ENCODE data around the gene ALOX15B.
A peak's percentile ranks its signal among the peaks of the same experiment; 100 is the strongest.
"Not testable (repeated sequence)": the region's sequence is repeated elsewhere in the genome, so short reads cannot be mapped to it uniquely, and the experiment has no call there.

Gene ALOX15B

DNA sequence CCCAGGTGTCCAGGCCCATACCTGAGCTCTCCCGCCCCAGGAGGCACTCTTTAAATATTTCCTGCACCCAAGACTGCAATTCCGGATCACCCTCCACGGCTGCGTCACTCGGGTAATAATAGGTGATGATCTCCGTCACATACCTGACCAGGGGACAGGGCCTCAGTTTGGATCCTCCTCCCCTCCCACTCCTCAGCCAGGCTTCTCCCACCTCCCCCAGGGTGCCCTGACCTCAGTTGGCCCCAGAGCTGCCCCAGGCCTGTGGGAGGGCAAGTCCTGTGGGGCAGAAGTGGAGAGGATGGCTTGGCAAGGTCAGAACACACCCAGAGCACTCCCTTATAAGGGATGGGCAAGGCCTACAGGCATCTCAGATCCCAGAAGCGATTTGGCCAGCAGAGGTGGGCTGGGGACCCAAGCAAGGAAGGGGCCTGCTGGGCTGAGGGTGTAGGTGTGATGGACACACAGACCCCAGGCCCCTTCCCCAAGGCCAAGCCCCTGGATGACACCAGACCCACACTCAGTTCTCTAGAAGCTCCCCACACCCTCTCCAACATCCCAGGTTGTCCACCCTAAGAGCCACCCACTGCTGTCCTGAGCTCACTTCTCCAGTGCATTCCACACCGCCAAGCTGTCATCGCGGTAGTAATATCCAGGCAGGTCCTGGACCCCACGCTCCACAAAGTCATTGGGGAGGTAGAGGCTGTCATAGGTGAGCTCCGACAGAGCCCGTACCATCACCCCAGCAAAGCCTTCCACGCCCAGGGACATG, 36.9 kb downstream of the ALOX15B start:
- Histone ChIP-seq H3K4me2 (ENCODE audit: low read length) (no peak overlapping the region), H2AFZ (ENCODE audit: low read depth, low read length) (no peak overlapping the region), H3K4me1 (ENCODE audit: low read length) (peaks cover 13% of the 10 kb centered on the region), H3K27me3 (ENCODE audit: low read depth, low read length) (peaks cover 12% of the 10 kb centered on the region), H4K20me1 (ENCODE audit: insufficient read depth, low read length) (no peaks in the 10 kb centered on the region), H3K79me2 (ENCODE audit: low read length) (no peaks in the 10 kb centered on the region), H3K9me3 (ENCODE audit: insufficient read depth, low read length) (no peaks in the 10 kb centered on the region), H3K4me3 (ENCODE audit: low read length) (no peak overlapping the region), H3K9ac (ENCODE audit: low read length) (no peak overlapping the region), H3K27ac (ENCODE audit: low read length) (no peak overlapping the region), H3K36me3 (replicated peaks; ENCODE audit: low read depth, low read length) (no peaks in the 10 kb centered on the region)
- TF ChIP-seq EZH2phosphoT487 (IDR thresholded peaks at IDR 0.05; ENCODE audit: low read depth), result no peak
- TF ChIP-seq, protein P1, sequence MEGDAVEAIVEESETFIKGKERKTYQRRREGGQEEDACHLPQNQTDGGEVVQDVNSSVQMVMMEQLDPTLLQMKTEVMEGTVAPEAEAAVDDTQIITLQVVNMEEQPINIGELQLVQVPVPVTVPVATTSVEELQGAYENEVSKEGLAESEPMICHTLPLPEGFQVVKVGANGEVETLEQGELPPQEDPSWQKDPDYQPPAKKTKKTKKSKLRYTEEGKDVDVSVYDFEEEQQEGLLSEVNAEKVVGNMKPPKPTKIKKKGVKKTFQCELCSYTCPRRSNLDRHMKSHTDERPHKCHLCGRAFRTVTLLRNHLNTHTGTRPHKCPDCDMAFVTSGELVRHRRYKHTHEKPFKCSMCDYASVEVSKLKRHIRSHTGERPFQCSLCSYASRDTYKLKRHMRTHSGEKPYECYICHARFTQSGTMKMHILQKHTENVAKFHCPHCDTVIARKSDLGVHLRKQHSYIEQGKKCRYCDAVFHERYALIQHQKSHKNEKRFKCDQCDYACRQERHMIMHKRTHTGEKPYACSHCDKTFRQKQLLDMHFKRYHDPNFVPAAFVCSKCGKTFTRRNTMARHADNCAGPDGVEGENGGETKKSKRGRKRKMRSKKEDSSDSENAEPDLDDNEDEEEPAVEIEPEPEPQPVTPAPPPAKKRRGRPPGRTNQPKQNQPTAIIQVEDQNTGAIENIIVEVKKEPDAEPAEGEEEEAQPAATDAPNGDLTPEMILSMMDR (IDR thresholded peaks at IDR 0.05; ENCODE audit: low read depth, low read length), result no peak

DNA sequence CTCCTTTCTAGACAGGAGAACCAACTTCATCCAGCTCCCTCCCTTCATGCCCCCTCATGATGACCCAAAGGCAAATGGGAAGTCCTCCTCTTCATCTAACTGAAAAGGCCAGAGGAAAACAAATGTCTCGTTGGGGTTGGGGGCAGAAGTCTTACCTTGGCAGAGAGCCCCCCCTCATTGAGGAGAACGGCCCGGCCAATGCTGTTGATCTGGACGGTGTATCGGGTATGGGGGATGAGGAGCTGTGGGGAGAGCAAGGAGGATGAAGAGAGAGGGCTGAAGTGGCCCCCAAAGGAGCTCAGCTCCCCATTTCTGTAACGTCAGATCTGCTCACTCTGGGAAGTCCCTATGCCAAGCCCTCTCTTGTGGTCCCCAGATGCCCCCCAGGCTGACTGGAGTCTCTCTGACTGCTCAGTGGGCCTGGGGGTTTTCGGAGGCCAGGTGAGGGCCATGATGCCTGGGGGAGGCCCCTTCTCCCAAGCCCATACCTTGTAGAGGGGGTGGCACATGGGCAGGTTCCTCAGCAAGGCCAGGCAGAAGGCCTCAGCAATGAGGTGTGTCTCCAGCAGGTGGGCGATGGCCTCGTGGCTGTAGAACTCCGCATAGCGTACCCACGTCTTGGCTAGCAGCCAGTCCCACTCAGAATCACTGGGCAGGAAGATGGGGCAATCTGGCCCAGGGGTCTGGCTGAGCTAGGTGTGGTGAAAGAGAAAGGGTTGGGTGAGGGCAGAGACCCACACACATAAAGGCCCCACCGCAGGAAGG, 37.8 kb downstream of the ALOX15B start:
- TF ChIP-seq EZH2phosphoT487 (IDR thresholded peaks at IDR 0.05; ENCODE audit: low read depth), result no peak
- TF ChIP-seq, protein P1 (IDR thresholded peaks at IDR 0.05; ENCODE audit: low read depth, low read length), result no peak
- no peaks in the 10 kb centered on the region for H3K9me3 ChIP-seq (ENCODE audit: insufficient read depth, low read length)
- H3K4me1 ChIP-seq (ENCODE audit: low read length), result peaks cover 13% of the 10 kb centered on the region
- H4K20me1 ChIP-seq (ENCODE audit: insufficient read depth, low read length), result no peaks in the 10 kb centered on the region
- H3K4me2 ChIP-seq (ENCODE audit: low read length), result no peak overlapping the region
- no peak overlapping the region for H3K9ac ChIP-seq (ENCODE audit: low read length)
- no peak overlapping the region for H3K4me3 ChIP-seq (ENCODE audit: low read length)
- peaks cover 12% of the 10 kb centered on the region for H3K27me3 ChIP-seq (ENCODE audit: low read depth, low read length)
- H3K79me2 ChIP-seq (ENCODE audit: low read length), result no peaks in the 10 kb centered on the region
- H3K27ac ChIP-seq (ENCODE audit: low read length), result no peak overlapping the region
- H2AFZ ChIP-seq (ENCODE audit: low read depth, low read length), result no peak overlapping the region
- no peaks in the 10 kb centered on the region for H3K36me3 ChIP-seq (replicated peaks; ENCODE audit: low read depth, low read length)

DNA sequence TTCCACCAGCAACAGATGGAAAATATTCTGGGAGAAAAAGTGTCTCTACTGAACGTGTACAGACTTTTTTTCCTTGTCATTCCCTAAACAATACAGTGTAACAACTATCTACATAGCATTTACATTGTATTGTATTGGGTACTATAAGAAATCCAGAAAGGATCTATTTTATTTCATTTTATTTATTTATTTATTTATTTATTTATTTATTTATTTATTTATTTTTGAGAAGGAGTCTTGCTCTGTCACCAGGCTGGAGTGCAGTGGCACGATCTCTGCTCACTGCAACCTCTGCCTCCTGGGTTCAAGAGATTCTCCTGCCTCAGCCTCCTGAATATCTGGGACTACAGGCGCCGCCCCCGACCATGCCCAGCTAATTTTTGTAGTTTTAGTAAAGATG, 39.1 kb downstream of the ALOX15B start:
- H3K79me2 ChIP-seq (ENCODE audit: low read length); H3K9me3 ChIP-seq (ENCODE audit: insufficient read depth, low read length): not testable (repeated sequence)

DNA sequence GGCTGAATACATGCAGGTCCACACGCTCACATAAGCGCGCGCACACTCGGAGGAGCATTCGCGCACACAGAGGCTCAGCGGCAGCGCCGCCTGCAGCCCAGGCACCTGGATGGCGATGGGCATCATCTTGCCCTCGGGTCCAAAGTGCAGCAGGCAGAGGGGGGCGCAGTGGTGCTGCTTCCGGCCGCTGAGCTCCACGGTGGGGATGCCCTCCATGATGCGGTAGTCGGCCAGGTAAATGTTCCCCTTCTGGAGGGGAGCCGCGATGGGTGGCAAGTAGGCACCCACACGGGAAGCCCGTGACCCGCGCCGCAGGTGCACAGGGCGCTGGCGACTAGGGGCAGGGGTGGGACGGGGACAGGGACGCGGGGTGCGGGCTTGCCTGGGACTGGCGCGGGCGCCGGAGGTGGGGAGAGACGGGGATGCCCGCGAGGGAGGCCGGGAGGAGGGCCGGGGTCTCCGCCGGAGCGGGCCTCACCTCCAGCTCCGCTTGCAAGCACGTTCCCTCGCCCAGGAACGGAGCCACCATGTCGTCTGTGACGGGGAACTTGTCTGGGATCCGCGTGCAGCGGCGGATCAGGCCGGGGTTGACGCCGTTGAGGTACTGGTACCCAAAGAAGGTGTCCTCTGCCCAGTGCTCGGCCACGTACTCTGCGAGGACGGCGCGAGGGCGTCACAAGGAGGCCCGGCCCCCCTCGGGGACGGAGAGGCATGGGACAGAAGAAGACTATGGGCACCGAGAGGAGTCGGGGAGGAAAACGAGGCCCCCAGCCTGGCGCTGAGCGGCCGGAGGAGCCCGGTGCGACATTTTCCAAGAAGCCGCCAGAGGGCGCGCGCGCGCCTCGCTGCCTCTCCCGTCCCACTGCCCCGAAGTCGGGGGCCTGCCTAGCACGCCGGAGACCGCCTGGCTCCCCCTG, 40.7 kb downstream of the ALOX15B start:
- Histone ChIP-seq H2AFZ (ENCODE audit: low read depth, low read length) (peak overlapping the region; percentile 85), H3K4me3 (ENCODE audit: low read length) (peak overlapping the region; percentile 73)

More for the DNA sequence above, 39.1 kb downstream of the ALOX15B start:
- not testable (repeated sequence) for H3K4me2 ChIP-seq (ENCODE audit: low read length); H3K27ac ChIP-seq (ENCODE audit: low read length); H3K36me3 ChIP-seq (replicated peaks; ENCODE audit: low read depth, low read length); H3K9ac ChIP-seq (ENCODE audit: low read length); H4K20me1 ChIP-seq (ENCODE audit: insufficient read depth, low read length); H3K4me3 ChIP-seq (ENCODE audit: low read length); H2AFZ ChIP-seq (ENCODE audit: low read depth, low read length)
- H3K27me3 ChIP-seq (ENCODE audit: low read depth, low read length), result peaks cover 17% of the 10 kb centered on the region
- peaks cover 13% of the 10 kb centered on the region for H3K4me1 ChIP-seq (ENCODE audit: low read length)

More for the DNA sequence above, 40.7 kb downstream of the ALOX15B start:
- Histone ChIP-seq H4K20me1 (ENCODE audit: insufficient read depth, low read length) (no peaks in the 10 kb centered on the region), H3K27ac (ENCODE audit: low read length) (no peak overlapping the region), H3K9ac (ENCODE audit: low read length) (peak overlapping the region; percentile 44; the same call in 1 of the 2 replicates), H3K4me1 (ENCODE audit: low read length) (peaks cover 5% of the 10 kb centered on the region), H3K36me3 (replicated peaks; ENCODE audit: low read depth, low read length) (no peaks in the 10 kb centered on the region), H3K4me2 (ENCODE audit: low read length) (peak overlapping the region; percentile 93), H3K27me3 (ENCODE audit: low read depth, low read length) (peaks cover 9% of the 10 kb centered on the region; the same call in 1 of the 2 replicates), H3K9me3 (ENCODE audit: insufficient read depth, low read length) (no peaks in the 10 kb centered on the region), H3K79me2 (ENCODE audit: low read length) (no peaks in the 10 kb centered on the region)
- TF ChIP-seq, protein P1 (IDR thresholded peaks at IDR 0.05; ENCODE audit: low read depth, low read length), result peak; percentile 62
- no peak for TF ChIP-seq EZH2phosphoT487 (IDR thresholded peaks at IDR 0.05; ENCODE audit: low read depth)
